GM18526 (cell line): ENCODE measurements around the gene ATXN7L1.

Experiments used
- POLR2A ChIP-seq: IDR thresholded peaks from 3 replicates; pipeline ENCODE4 v1.6.1; 2011; ENCODE audit not compliant: insufficient read length; ENCODE audit errors: extremely low read depth

ATXN7L1 gene

GRCh38 chr7:105803429-105803736, 73.0 kb downstream of the ATXN7L1 start:
- no peak for TF ChIP-seq POLR2A

- no peak for TF ChIP-seq POLR2A
Observed at GRCh38 chr7:105802604-105803428, 73.6 kb downstream of the ATXN7L1 start.

- no peak for TF ChIP-seq POLR2A
Observed at GRCh38 chr7:105800849-105801534, 75.4 kb downstream of the ATXN7L1 start.

- TF ChIP-seq POLR2A: no peak
Observed at GRCh38 chr7:105800442-105800841, 76.0 kb downstream of the ATXN7L1 start.

- no peak for TF ChIP-seq POLR2A
Observed at GRCh38 chr7:105799677-105800076, 76.7 kb downstream of the ATXN7L1 start.

- TF ChIP-seq POLR2A: no peak
Observed at GRCh38 chr7:105799006-105799405, 77.4 kb downstream of the ATXN7L1 start.

GRCh38 chr7:105797652-105798051, 78.7 kb downstream of the ATXN7L1 start:
- TF ChIP-seq POLR2A: no peak

GRCh38 chr7:105796365-105796764, 80.0 kb downstream of the ATXN7L1 start:
- no peak for TF ChIP-seq POLR2A

GRCh38 chr7:105794741-105795729, 81.4 kb downstream of the ATXN7L1 start:
- TF ChIP-seq POLR2A: no peak

- TF ChIP-seq POLR2A: no peak
Observed at GRCh38 chr7:105792488-105793370, 83.7 kb downstream of the ATXN7L1 start.

GRCh38 chr7:105791926-105792325, 84.5 kb downstream of the ATXN7L1 start:
- TF ChIP-seq POLR2A: no peak

- no peak for TF ChIP-seq POLR2A
Observed at GRCh38 chr7:105790996-105791395, 85.4 kb downstream of the ATXN7L1 start.

- no peak for TF ChIP-seq POLR2A
Observed at GRCh38 chr7:105788816-105789349, 87.5 kb downstream of the ATXN7L1 start.

- no peak for TF ChIP-seq POLR2A
Observed at GRCh38 chr7:105788356-105788755, 88.0 kb downstream of the ATXN7L1 start.
